ENCODE results near the gene WDR12. TPM values are rescaled to one million over a fixed set of nuclear protein-coding genes. Genes with fewer than 3 reads are reported as not detected.
"Not testable (repeated sequence)": the region's sequence is repeated elsewhere in the genome, so short reads cannot be mapped to it uniquely, and the experiment has no call there.

WDR12 gene
- polyA plus RNA-seq (2013, experiment 1 of 2; ENCODE audit: insufficient read length) = 71.2 TPM
- polyA plus RNA-seq (2013, experiment 2 of 2; ENCODE audit: insufficient read length) = 78.5 TPM

DNA sequence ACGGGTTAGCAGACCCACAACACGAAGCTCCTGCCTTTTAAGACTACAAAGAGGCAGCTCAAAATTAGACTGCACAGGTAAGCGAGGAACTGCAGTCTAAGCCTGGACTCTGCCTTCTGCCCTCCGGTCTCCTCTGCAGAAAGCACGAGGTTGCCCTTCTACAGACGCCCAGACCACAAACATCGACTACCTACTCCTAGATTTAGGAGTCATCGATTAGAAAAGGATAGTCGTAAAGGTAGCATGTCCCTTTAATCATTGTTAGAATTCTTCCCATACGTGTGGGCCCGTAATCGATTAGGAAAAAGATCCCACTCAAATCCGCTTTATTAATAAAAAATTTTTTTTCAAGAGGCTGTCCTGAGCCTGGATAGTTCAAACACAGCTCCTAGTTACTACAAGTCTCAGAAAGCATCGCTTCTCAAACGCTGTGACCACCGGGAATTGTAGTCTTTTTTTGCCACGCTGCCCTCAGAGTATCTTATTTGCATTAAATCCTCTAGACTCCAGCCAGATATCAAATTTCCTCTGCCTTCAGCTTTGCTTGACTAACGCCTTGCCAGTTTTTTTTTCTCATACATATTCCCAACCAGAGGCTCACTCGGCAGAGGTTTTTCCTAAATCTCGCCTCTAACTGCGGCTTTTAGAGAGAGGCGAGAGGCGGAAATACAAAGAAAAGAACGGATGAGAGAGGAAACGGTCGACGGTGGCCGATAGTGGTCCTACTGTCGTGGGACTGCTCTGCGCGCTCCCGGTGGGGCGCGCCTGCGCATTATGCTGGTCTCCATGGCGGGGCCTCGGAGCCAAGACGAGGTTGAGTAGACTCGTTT is at the start of gene WDR12, which contains the start of gene CARF:
TSS of gene WDR12 (minus strand) at position 162 of the 830 bp plus-strand sequence. CDS start 197 bp downstream, outside the sequence.
TSS of gene CARF (plus strand) at position 764 of the 830 bp plus-strand sequence. CDS start 29,628 bp downstream, outside the sequence.
- DNase-seq = peak; percentile 94

GRCh38 chr2:202960524-202960923 is 49.1 kb upstream of the WDR12 start:
- no peak for DNase-seq

GRCh38 chr2:202950592-202950991 is 39.1 kb upstream of the WDR12 start:
- no peak for DNase-seq

DNA sequence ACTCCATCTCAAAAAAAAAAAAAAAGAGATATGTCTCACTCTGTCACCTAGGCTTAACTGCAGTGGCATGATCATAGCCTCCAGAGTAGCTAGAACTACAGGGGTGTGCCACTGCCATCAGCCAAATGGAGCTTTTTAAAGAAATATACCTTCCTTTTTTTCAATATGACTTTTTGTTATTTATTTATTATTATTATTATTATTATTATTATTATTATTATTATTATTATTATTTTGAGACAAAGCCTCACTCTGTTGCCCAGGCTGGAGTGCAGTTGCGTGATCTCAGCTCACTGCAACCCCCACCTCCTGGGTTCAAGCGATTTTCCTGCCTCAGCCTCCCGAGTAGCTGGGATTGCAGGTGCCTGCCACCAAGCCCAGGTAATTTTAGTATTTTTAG is 37.9 kb upstream of the WDR12 start:
- DNase-seq = not testable (repeated sequence)

- no peak for DNase-seq
Measured at GRCh38 chr2:202945497-202945896, 34.0 kb upstream of the WDR12 start.

DNA sequence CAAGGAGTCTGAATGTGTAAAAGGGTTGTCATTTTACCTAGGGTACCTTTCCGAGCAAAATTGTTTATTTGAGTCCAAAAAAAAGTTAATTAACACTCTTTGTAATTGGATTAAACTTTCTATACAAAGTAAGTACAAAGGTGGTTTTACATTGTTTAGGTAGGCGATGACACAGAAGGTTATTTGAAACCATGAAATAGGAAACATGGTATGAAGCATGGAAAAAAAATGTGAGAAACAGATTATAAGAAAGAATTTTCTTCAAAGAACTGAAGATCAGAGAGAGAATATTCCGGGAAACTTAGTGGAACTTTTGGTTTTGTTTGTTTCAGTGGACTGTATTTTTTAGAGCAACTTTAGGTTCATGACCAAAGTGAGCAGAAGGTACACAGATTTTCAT is 33.3 kb upstream of the WDR12 start:
- no peak for DNase-seq

GRCh38 chr2:202944408-202944807 is 32.9 kb upstream of the WDR12 start:
- DNase-seq = peak; percentile 28

GRCh38 chr2:202941771-202942170 is 30.3 kb upstream of the WDR12 start:
- peak; percentile 39 for DNase-seq

DNA sequence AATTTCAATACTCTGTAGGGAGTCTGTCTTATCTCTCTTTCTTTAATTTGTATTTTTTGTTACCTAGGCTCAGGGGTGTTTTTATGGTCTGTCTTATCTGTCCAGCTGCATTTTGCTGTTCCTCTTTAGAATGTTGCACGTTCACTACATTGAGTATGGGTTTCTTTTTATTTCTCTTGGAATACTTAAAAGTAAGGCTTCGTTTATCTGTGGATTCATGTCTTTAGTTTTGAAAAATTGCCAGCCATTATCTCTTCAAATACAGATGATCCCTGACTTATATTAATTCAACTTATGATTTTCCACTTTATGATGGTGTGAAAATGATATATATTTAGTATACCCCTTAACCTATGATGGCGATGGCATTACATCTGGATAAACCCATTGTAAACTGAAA is 27.5 kb upstream of the WDR12 start:
- DNase-seq = no peak

- no peak for DNase-seq
Measured at GRCh38 chr2:202934456-202934855, 23.0 kb upstream of the WDR12 start.

DNA sequence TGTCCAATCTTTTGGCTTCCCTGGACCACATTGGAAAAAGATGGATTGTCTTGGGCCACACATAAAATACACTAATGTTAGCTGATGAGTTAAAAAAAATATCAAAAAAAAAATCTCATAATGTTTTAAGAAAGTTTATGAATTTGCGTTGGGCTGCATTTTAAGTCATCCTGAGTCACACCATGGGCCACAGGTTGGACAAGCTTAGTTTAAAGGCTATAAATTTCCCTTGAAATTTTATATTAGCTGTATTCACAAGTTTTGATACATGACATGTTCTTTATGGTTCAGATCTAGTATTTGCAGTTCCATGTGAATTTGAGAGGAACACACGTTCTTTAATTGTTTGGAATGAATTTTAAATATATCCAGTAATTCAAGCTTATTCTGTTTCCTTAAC is 22.5 kb upstream of the WDR12 start:
- DNase-seq = no peak

DNA sequence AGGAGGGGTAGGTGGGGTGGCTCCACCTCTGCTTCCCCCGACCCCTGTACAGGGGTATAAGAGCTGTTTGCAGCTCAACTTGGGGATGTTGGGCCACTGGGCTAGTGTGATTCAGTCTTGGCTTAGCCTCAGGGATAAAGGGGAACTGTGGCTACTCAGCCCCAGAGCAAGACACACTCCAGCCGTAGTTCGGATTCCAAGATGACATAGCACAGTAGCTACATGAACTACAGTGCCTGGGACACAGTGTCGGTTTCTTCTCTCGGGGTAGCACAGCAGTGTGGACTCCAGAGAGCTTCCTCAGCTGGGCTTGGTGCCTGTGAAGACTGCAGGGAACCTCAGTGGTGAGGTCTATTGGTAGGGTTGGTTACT is 21.7 kb upstream of the WDR12 start:
- DNase-seq = no peak

GRCh38 chr2:202932425-202933138 is 21.1 kb upstream of the WDR12 start:
- DNase-seq = peak; percentile 13

DNA sequence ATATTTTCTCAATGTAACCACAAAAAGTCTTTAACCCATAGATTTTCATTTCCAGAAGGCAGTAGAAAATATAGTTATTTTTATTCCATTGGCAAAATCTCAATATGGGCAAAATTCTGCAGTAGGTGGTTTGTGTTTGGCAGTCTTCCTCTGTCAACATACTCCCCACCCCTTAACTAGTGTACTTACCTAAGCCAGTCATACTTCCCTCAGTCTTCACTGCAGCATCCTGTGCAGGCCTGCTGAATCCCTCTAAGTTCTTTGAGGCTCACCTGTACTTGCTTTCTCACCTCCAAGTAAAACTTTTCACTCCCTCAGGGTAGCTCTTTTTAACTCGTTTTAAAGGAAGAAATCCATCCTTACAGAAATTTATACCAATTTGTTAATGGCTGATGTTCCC is 7.4 kb upstream of the WDR12 start:
- DNase-seq = no peak

GRCh38 chr2:202912342-202913201 is 1.1 kb upstream of the WDR12 start:
- not testable (repeated sequence) for DNase-seq

- no peak for DNase-seq
Measured at GRCh38 chr2:202911203-202911511, 316 bp downstream of the WDR12 start.

DNA sequence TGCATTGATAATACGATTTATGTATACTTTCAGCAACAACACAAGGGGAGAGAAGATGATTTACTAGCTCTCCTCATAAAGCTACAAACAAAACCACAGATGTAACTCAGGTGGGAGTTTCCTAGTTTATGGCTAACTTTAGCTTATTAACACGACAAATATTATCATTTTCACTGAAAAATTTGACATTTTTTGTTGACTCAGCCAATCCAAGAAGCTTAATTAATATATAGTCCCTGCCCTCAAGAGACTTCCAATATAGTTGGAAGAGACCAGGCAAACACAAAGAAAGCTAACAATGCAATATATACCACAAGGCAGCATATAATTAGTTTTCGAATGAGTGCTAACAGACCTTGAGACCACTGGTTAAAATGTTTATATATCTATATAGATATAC is 775 bp downstream of the WDR12 start:
- no peak for DNase-seq

DNA sequence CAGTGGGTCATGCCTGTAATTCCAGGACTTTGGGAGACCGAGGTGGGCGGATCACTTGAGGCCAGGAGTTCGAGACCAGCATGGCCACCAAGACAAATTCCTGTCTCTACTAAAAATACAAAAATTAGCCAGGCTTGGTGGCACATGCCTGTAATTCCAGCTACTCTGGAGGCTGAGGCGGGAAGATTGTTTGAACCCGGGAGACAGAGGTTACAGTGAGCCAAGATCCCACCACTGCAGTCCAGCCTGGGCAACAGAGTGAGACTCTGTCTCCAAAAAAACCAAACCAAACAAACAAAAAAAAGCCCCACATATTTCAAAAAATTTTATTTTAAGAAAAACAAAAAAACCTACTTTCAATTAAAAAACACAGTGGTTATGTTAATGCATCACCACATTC is 1.2 kb downstream of the WDR12 start:
- not testable (repeated sequence) for DNase-seq

- no peak for DNase-seq
Measured at GRCh38 chr2:202909394-202910192, 1.9 kb downstream of the WDR12 start.

DNA sequence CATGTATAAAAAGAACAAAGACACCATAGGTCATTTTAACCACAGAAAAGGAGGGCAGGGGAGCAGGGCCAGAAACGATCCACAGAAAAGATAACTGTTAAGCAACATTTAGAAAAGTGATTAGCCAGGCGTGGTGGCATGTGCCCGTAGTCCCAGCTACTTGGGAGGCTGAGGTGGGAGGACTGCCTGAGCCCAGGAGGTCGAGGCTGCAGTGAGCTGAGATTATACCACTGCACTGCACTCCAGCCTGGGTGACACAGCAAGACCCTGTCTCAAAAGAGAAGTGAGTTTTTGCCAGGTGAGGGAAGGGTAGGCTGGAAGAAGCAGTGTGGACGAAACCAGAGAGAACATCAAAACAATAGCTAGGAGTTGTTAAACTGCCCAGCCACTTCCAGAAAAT is 3.3 kb downstream of the WDR12 start:
- DNase-seq = no peak

- DNase-seq = not testable (repeated sequence)
Measured at GRCh38 chr2:202905507-202905906, 6.0 kb downstream of the WDR12 start.

GRCh38 chr2:202885190-202885589 is 26.3 kb downstream of the WDR12 start:
- DNase-seq = no peak
